ENCODE results near the gene PGR.

Gene PGR

DNA sequence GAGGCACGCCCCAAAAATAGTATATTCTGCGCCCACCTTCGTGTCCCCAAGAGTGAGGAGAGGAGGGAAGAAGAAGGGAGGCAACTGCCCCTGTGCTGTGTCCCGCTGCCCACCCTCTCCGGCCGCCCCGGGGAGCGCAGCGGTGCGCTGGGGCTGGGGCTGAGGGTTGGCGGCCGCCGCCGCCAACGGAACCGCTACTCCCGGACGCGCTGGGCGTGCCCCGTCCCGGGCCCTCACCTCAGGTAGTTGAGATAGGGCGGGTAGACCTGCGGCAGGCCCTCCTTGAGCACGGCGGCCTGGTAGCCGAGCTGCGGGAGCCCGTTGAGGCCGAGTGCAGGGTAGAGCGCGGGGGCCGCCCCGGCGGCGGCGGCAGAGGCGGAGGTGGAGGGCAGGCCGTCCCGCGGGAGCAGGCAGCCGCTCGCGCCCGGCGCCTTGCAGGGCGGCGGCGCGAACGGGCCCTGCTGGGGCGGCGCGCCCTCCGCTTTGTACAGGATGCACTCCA lies 2.4 kb downstream of the PGR start:
- no peaks in the 10 kb centered on the region for H3K36me3 ChIP-seq (ENCODE audit: control insufficient read depth in 1 of 2, insufficient read depth in 2 of 2, low read length in 2 of 2)
- peaks cover 15 to 37% of the 10 kb centered on the region in 2 donors for H3K27me3 ChIP-seq (ENCODE audit: control insufficient read depth in 1 of 2, insufficient read depth in 2 of 2, low read length in 2 of 2)
- peak overlapping the region; percentile 58 to 65 for H3K4me3 ChIP-seq (ENCODE audit: low read depth in 1 of 2, low read length in 2 of 2)
- no peaks in the 10 kb centered on the region for H3K9me3 ChIP-seq (ENCODE audit: control insufficient read depth in 1 of 2, low read length in 2 of 2)
- peak overlapping the region in 1 of 2 donors; percentile 7 for H3K9ac ChIP-seq (ENCODE audit: low read depth in 1 of 2, low read length in 2 of 2)
- no peak overlapping the region for H3K27ac ChIP-seq (ENCODE audit: low read depth, low read length)
- H3K4me1 ChIP-seq (ENCODE audit: control insufficient read depth in 1 of 2, insufficient read depth in 2 of 2, low read length in 2 of 2) = no peaks in the 10 kb centered on the region

DNA sequence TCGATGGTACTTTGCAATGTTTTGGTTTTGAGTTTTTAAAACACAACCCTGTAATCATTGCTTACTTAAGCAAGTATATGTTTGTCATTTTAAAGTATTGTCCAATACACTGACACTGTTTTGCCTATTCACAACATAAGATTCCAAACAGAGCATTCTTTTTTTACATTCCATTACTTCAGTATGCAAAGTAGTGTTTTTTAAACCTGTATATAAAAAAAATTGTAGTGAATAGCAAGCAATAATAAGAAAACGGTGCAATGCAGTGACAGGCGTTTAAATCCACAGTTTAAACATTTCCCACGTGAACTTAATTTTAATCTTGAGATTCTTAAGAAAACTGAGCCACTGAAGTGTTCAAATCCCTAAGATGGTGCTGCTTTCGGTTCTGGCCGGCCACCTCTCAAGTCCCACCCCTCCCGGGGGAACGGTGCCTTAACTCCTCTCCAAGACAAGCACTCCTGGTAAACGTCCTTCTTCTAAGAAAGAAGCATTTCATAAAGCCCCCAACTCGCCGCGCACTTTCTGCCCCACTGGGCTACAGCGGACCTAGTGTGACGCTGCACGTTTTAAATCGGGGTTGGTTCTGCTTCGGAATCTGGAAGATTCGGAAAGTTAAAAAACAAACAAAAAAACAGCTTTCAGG lies 2.9 kb downstream of the PGR start:
- no peaks in the 10 kb centered on the region for H3K9me3 ChIP-seq (ENCODE audit: control insufficient read depth in 1 of 2, low read length in 2 of 2)
- no peaks in the 10 kb centered on the region for H3K36me3 ChIP-seq (ENCODE audit: control insufficient read depth in 1 of 2, insufficient read depth in 2 of 2, low read length in 2 of 2)
- peak overlapping the region in 1 of 2 donors; percentile 7 for H3K9ac ChIP-seq (ENCODE audit: low read depth in 1 of 2, low read length in 2 of 2)
- H3K27me3 ChIP-seq (ENCODE audit: control insufficient read depth in 1 of 2, insufficient read depth in 2 of 2, low read length in 2 of 2) = peaks cover 15 to 37% of the 10 kb centered on the region in 2 donors
- no peaks in the 10 kb centered on the region for H3K4me1 ChIP-seq (ENCODE audit: control insufficient read depth in 1 of 2, insufficient read depth in 2 of 2, low read length in 2 of 2)
- peak overlapping the region; percentile 58 to 65 for H3K4me3 ChIP-seq (ENCODE audit: low read depth in 1 of 2, low read length in 2 of 2)
- no peak overlapping the region for H3K27ac ChIP-seq (ENCODE audit: low read depth, low read length)

DNA sequence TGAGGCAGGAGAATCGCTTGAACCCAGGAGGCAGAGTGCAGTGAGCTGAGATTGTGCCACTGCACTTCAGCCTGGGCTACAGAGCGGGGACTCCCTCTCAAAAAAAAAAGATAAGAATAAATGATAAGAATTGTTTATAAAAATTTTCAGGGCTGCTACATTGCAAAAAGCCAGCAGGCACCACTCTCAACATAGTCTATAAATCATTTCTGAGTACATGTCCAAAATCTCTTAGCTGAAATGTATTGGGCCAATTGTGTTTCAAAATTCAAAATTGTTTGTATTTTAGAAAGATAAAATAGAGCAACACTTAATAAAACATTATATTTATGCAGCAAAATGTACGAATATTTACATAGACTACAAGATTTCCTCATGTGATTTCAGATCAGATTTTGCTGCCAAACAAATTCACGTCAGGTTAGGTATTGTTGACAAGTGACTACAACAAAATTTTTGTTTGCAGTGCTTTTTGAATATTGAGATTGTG lies 13.9 kb downstream of the PGR start:
- Histone ChIP-seq H3K4me1 (ENCODE audit: control insufficient read depth in 1 of 2, insufficient read depth in 2 of 2, low read length in 2 of 2) (no peaks in the 10 kb centered on the region), H3K27me3 (ENCODE audit: control insufficient read depth in 1 of 2, insufficient read depth in 2 of 2, low read length in 2 of 2) (no peaks in the 10 kb centered on the region), H3K36me3 (ENCODE audit: control insufficient read depth in 1 of 2, insufficient read depth in 2 of 2, low read length in 2 of 2) (no peaks in the 10 kb centered on the region), H3K9me3 (ENCODE audit: control insufficient read depth in 1 of 2, low read length in 2 of 2) (no peaks in the 10 kb centered on the region), H3K4me3 (ENCODE audit: low read depth in 1 of 2, low read length in 2 of 2) (no peak overlapping the region), H3K27ac (ENCODE audit: low read depth, low read length) (no peak overlapping the region), H3K9ac (ENCODE audit: low read depth in 1 of 2, low read length in 2 of 2) (no peak overlapping the region)

DNA sequence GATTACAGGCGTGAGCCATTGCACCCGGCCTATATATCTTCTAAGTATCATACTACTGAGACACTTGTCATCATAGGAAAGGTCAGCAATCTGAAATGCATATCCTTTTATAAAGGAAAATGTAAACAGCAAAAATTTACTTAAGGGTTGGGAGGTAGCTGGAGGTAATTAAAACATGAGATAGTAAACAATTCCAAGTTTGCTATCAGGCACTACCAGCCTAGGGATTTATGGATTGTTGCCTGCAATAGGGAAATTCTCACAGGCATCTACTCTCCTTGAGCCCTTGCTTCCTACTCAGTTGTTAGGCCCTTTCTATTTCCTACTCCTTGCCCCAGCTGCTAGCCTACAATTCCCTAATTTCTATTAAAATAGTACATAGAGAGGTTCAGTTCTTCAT lies 16.1 kb downstream of the PGR start:
- no peak overlapping the region for H3K9ac ChIP-seq (ENCODE audit: low read depth in 1 of 2, low read length in 2 of 2)
- H3K9me3 ChIP-seq (ENCODE audit: control insufficient read depth in 1 of 2, low read length in 2 of 2) = no peaks in the 10 kb centered on the region
- no peak overlapping the region for H3K4me3 ChIP-seq (ENCODE audit: low read depth in 1 of 2, low read length in 2 of 2)
- no peaks in the 10 kb centered on the region for H3K36me3 ChIP-seq (ENCODE audit: control insufficient read depth in 1 of 2, insufficient read depth in 2 of 2, low read length in 2 of 2)
- no peaks in the 10 kb centered on the region for H3K4me1 ChIP-seq (ENCODE audit: control insufficient read depth in 1 of 2, insufficient read depth in 2 of 2, low read length in 2 of 2)
- H3K27me3 ChIP-seq (ENCODE audit: control insufficient read depth in 1 of 2, insufficient read depth in 2 of 2, low read length in 2 of 2) = no peaks in the 10 kb centered on the region
- no peak overlapping the region for H3K27ac ChIP-seq (ENCODE audit: low read depth, low read length)

DNA sequence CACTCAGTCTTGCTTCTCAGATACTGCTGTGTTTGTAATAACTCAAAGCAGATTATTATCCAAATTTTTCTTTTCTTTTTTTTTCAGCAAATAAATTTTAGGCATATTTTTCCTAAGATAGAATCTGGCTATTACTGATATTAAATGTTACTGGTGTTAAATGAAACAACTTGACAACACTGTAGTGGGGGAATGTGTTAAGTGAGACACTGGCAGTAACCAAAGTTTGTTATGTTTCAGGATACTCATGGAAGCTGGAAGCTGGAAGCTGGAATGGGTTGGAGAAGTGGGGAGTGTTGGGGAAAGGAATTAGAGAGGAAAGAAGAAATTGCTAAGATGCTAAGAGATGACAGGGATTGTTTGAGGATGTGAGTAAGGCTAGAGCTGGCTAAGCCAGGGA lies 24.9 kb downstream of the PGR start:
- H3K9me3 ChIP-seq (ENCODE audit: control insufficient read depth in 1 of 2, low read length in 2 of 2) = no peaks in the 10 kb centered on the region
- no peak overlapping the region for H3K4me3 ChIP-seq (ENCODE audit: low read depth in 1 of 2, low read length in 2 of 2)
- H3K27ac ChIP-seq (ENCODE audit: low read depth, low read length) = no peak overlapping the region
- H3K9ac ChIP-seq (ENCODE audit: low read depth in 1 of 2, low read length in 2 of 2) = no peak overlapping the region
- no peaks in the 10 kb centered on the region for H3K27me3 ChIP-seq (ENCODE audit: control insufficient read depth in 1 of 2, insufficient read depth in 2 of 2, low read length in 2 of 2)
- H3K36me3 ChIP-seq (ENCODE audit: control insufficient read depth in 1 of 2, insufficient read depth in 2 of 2, low read length in 2 of 2) = no peaks in the 10 kb centered on the region
- no peaks in the 10 kb centered on the region for H3K4me1 ChIP-seq (ENCODE audit: control insufficient read depth in 1 of 2, insufficient read depth in 2 of 2, low read length in 2 of 2)

DNA sequence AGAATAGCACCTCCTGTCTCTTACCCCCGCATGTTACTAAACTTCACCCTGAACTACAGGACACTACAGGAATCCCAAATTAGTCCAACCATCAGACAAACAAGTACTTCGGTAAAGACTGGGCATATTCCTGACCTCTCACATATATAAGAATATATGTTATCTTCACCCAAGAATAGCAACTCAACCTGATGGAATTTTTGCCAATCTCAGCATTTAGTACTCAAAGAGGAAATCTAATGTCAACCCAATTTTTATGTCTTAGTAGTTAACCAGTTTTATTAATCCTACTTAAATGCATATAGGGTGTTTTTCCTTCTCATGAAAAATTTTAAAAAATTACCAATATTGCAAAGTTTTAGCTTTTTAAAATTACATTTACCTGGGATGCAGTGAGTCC lies 26.2 kb downstream of the PGR start:
- H3K4me3 ChIP-seq (ENCODE audit: low read depth in 1 of 2, low read length in 2 of 2) = no peak overlapping the region
- H3K9me3 ChIP-seq (ENCODE audit: control insufficient read depth in 1 of 2, low read length in 2 of 2) = no peaks in the 10 kb centered on the region
- H3K4me1 ChIP-seq (ENCODE audit: control insufficient read depth in 1 of 2, insufficient read depth in 2 of 2, low read length in 2 of 2) = no peaks in the 10 kb centered on the region
- H3K36me3 ChIP-seq (ENCODE audit: control insufficient read depth in 1 of 2, insufficient read depth in 2 of 2, low read length in 2 of 2) = no peaks in the 10 kb centered on the region
- no peaks in the 10 kb centered on the region for H3K27me3 ChIP-seq (ENCODE audit: control insufficient read depth in 1 of 2, insufficient read depth in 2 of 2, low read length in 2 of 2)
- no peak overlapping the region for H3K9ac ChIP-seq (ENCODE audit: low read depth in 1 of 2, low read length in 2 of 2)
- H3K27ac ChIP-seq (ENCODE audit: low read depth, low read length) = no peak overlapping the region

DNA sequence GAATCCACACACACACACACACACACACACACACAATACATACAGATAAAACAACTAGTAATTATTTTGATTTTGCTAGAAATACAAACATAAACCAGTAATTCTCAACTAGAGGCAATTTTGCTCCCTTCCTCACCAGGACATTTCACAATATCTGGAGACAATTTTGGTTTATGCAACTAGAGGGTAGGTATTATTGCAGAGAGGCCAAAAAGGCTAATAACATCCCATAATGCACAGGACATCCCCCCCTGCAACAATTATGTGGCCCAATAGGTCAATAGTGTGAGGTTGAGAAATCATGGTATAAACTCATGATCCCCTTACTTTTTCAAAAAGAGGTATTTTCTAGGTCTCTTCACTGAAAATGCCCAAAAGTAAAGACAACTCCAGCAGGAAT lies 29.0 kb downstream of the PGR start:
- H3K4me1 ChIP-seq (ENCODE audit: control insufficient read depth in 1 of 2, insufficient read depth in 2 of 2, low read length in 2 of 2) = no peaks in the 10 kb centered on the region
- no peaks in the 10 kb centered on the region for H3K27me3 ChIP-seq (ENCODE audit: control insufficient read depth in 1 of 2, insufficient read depth in 2 of 2, low read length in 2 of 2)
- no peak overlapping the region for H3K4me3 ChIP-seq (ENCODE audit: low read depth in 1 of 2, low read length in 2 of 2)
- no peaks in the 10 kb centered on the region for H3K36me3 ChIP-seq (ENCODE audit: control insufficient read depth in 1 of 2, insufficient read depth in 2 of 2, low read length in 2 of 2)
- no peak overlapping the region for H3K9ac ChIP-seq (ENCODE audit: low read depth in 1 of 2, low read length in 2 of 2)
- H3K9me3 ChIP-seq (ENCODE audit: control insufficient read depth in 1 of 2, low read length in 2 of 2) = no peaks in the 10 kb centered on the region
- H3K27ac ChIP-seq (ENCODE audit: low read depth, low read length) = no peak overlapping the region

DNA sequence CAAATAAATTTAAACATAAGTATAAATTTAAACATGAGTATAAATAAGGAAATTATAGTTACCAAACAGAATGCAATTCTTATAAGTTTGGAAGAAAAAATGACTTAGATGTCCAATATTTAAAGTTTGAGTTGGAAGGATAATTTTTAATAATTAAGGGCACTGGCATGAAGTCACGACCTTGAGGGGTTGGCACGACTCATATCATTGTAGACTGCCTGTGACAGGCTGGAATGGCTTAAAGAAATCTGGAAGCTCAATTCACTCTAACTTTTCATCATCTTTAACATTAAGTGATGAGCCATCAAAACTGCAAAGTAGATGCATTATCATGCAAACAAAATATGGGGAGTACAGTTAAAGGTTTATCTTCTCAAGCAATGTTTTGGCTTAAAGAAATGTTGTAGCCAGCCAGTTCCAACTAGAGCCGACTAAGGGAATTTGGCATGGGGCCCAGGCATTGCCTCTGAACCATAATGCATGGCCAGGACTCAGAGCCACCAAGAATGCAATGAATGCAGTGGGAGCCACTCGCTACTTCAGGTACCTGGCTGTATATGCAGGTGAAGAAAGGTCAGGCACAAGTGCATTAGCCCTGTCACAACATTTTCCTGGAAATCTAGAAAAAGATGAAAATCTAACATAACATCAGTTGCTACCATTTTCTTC lies 33.4 kb downstream of the PGR start:
- Histone ChIP-seq H3K36me3 (ENCODE audit: control insufficient read depth in 1 of 2, insufficient read depth in 2 of 2, low read length in 2 of 2) (no peaks in the 10 kb centered on the region), H3K27me3 (ENCODE audit: control insufficient read depth in 1 of 2, insufficient read depth in 2 of 2, low read length in 2 of 2) (no peaks in the 10 kb centered on the region), H3K4me1 (ENCODE audit: control insufficient read depth in 1 of 2, insufficient read depth in 2 of 2, low read length in 2 of 2) (no peaks in the 10 kb centered on the region), H3K9me3 (ENCODE audit: control insufficient read depth in 1 of 2, low read length in 2 of 2) (no peaks in the 10 kb centered on the region), H3K9ac (ENCODE audit: low read depth in 1 of 2, low read length in 2 of 2) (no peak overlapping the region), H3K4me3 (ENCODE audit: low read depth in 1 of 2, low read length in 2 of 2) (no peak overlapping the region), H3K27ac (ENCODE audit: low read depth, low read length) (no peak overlapping the region)

DNA sequence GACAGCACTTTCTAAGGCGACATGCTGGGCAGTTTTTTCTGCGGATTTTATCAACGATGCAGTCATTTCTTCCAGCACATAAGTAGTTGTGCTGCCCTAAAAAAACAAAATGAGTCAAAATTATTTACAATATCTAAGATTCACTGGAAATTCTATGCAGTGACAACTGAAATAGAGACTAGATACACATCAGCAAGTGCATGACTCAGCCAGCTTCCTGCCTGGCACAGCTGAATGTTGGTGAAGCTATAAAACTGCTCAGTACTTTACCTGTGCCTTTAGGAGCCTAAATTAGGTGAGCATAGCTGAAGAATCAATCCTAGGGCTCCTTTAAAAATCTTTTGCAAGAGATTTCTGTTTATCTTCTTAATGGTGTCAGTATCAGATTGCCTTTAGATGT lies 37.8 kb downstream of the PGR start:
- no peaks in the 10 kb centered on the region for H3K9me3 ChIP-seq (ENCODE audit: control insufficient read depth in 1 of 2, low read length in 2 of 2)
- H3K36me3 ChIP-seq (ENCODE audit: control insufficient read depth in 1 of 2, insufficient read depth in 2 of 2, low read length in 2 of 2) = no peaks in the 10 kb centered on the region
- no peaks in the 10 kb centered on the region for H3K27me3 ChIP-seq (ENCODE audit: control insufficient read depth in 1 of 2, insufficient read depth in 2 of 2, low read length in 2 of 2)
- H3K4me3 ChIP-seq (ENCODE audit: low read depth in 1 of 2, low read length in 2 of 2) = no peak overlapping the region
- H3K9ac ChIP-seq (ENCODE audit: low read depth in 1 of 2, low read length in 2 of 2) = no peak overlapping the region
- no peak overlapping the region for H3K27ac ChIP-seq (ENCODE audit: low read depth, low read length)
- no peaks in the 10 kb centered on the region for H3K4me1 ChIP-seq (ENCODE audit: control insufficient read depth in 1 of 2, insufficient read depth in 2 of 2, low read length in 2 of 2)

DNA sequence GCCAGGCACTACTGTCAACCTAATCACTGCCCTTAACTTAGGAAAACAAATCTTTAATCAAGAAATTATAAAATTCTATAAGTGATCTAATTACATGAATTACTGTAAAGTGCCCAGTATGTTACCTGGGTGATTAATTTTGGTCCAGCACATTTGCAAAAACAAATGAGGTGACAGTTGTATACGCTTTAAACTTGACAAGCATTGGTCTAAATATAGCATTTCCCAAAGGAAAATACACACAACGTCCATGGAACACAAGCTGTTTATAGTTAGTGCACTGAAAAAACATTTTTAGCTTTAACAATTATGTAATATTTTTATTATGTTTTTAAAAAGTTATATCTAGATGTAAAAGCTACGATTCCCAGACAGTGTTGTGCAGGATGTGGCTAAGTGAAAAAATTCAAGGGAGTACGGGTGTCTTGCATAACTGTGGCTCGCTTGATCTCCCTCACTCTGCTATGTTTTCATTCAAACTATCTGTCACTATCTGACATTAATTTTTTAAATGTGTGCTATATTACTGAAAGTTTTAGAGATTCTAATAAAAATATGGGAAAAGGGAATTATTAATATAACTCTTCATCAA lies 38.8 kb downstream of the PGR start:
- H3K36me3 ChIP-seq (ENCODE audit: control insufficient read depth in 1 of 2, insufficient read depth in 2 of 2, low read length in 2 of 2) = no peaks in the 10 kb centered on the region

More for the DNA sequence above, 38.8 kb downstream of the PGR start:
- Histone ChIP-seq H3K27ac (ENCODE audit: low read depth, low read length) (no peak overlapping the region), H3K27me3 (ENCODE audit: control insufficient read depth in 1 of 2, insufficient read depth in 2 of 2, low read length in 2 of 2) (no peaks in the 10 kb centered on the region), H3K9ac (ENCODE audit: low read depth in 1 of 2, low read length in 2 of 2) (no peak overlapping the region), H3K4me1 (ENCODE audit: control insufficient read depth in 1 of 2, insufficient read depth in 2 of 2, low read length in 2 of 2) (no peaks in the 10 kb centered on the region), H3K4me3 (ENCODE audit: low read depth in 1 of 2, low read length in 2 of 2) (no peak overlapping the region), H3K9me3 (ENCODE audit: control insufficient read depth in 1 of 2, low read length in 2 of 2) (no peaks in the 10 kb centered on the region)
